ENCODE measurements around the gene TAS1R1. TPM values are rescaled to one million over a fixed set of nuclear protein-coding genes. Genes with fewer than 3 reads are reported as not detected.

The TAS1R1 gene
- total RNA-seq, 3 donors from 2014 or later, result 0.16 TPM; not detected in 2

DNA sequence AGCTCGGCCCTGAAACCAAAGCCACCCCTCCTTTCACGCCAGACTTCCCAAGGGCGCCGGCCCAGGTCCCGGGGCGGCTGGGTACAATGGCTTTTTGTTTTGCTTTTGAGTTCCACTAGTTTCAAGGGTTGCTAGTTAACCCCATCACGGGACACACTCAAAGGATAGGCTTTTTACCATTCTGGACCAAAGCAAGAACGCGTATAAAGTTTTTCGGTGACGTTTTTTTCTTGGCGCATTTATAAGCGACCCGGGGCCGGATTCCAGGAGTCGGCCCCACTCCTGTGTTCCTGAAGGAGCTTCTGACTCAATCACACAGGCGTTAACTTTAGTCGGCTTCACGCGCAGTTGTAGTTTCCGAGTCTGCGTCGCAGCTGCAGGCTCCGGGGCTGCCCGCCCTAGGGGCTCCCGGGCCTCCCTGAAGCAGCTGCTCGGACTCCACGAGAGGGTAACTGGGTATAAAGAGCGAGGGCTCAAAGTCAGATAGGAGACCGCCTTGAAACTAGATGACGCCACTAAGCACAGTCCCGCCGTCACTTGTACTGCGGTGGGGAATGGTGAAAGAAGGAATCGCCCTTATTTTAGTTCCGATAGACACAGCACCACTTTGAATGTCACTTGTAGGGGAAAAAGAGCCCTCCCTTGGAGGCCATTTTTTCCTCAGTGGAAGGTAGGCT lies 48.3 kb downstream of the TAS1R1 start:
- peak overlapping the region; percentile 98 to 99 for H3K27ac ChIP-seq
- H3K4me3 ChIP-seq, result peak overlapping the region; percentile 73 to 97 (median 96)
- no peak for DNase-seq (ENCODE audit: low spot score in 2 of 2)
- no peaks in the 10 kb centered on the region for H3K36me3 ChIP-seq
- H3K4me1 ChIP-seq, result peaks cover 12 to 17% of the 10 kb centered on the region in 2 donors
- intact Hi-C loops (cut with DNase I; ENCODE audit: low total_unique reads), result no loop called here
- TF ChIP-seq POLR2A (IDR thresholded peaks at IDR 0.05), result peak; percentile 47
- TF ChIP-seq, protein P1, sequence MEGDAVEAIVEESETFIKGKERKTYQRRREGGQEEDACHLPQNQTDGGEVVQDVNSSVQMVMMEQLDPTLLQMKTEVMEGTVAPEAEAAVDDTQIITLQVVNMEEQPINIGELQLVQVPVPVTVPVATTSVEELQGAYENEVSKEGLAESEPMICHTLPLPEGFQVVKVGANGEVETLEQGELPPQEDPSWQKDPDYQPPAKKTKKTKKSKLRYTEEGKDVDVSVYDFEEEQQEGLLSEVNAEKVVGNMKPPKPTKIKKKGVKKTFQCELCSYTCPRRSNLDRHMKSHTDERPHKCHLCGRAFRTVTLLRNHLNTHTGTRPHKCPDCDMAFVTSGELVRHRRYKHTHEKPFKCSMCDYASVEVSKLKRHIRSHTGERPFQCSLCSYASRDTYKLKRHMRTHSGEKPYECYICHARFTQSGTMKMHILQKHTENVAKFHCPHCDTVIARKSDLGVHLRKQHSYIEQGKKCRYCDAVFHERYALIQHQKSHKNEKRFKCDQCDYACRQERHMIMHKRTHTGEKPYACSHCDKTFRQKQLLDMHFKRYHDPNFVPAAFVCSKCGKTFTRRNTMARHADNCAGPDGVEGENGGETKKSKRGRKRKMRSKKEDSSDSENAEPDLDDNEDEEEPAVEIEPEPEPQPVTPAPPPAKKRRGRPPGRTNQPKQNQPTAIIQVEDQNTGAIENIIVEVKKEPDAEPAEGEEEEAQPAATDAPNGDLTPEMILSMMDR (IDR thresholded peaks at IDR 0.05), result no peak
- peak in 1 of 3 donors; percentile 23 for TF ChIP-seq POLR2AphosphoS5 (IDR thresholded peaks at IDR 0.05)
- H3K9me3 ChIP-seq, result no peaks in the 10 kb centered on the region
- H3K27me3 ChIP-seq, result no peaks in the 10 kb centered on the region

DNA sequence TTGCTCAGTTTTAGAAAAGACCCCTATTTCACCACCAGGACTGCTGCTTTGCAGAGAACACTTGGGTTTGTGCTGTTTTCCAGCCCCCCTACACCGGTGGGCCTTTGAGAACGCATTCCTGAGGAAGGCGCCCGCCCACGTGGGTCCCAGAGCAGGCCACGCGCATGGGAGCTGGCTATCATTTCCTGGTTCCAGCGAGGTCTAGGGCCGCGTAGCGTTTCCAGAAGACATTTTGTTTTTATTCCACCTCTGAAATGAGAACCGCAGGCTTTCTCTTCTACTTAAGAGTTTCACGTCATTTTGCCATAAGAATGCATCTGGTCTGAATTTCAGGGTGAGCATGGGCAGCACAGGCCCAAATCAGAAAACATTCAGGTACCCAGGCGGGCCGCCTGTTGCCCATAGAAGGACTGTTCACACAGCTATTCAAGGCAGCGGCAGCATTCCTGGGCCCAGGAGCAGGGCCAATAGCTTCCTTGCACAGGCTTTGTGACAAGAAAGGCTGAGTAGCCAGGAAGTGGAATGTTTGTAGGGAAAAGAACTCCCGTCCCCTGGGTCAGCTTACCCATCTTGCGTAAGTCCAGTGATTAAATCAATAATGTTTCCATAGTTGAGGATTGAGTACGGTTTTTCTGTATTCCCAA lies 48.9 kb downstream of the TAS1R1 start:
- H3K9me3 ChIP-seq, result no peaks in the 10 kb centered on the region
- H3K27ac ChIP-seq, result peak overlapping the region; percentile 98 to 99
- TF ChIP-seq POLR2A (IDR thresholded peaks at IDR 0.05), result peak; percentile 33
- peak; percentile 70 to 73 (median 71) for TF ChIP-seq POLR2AphosphoS5 (IDR thresholded peaks at IDR 0.05)
- TF ChIP-seq, protein P1 (IDR thresholded peaks at IDR 0.05), result peak; percentile 21 to 52 (median 22)
- intact Hi-C loops (cut with DNase I; ENCODE audit: low total_unique reads), result no loop called here
- H3K4me3 ChIP-seq, result peak overlapping the region; percentile 73 to 97 (median 96)
- H3K36me3 ChIP-seq, result no peaks in the 10 kb centered on the region
- peak; percentile 71 to 94 for DNase-seq (ENCODE audit: low spot score in 2 of 2)
- H3K4me1 ChIP-seq, result peaks cover 8 to 17% of the 10 kb centered on the region in 2 donors
- H3K27me3 ChIP-seq, result no peaks in the 10 kb centered on the region

DNA sequence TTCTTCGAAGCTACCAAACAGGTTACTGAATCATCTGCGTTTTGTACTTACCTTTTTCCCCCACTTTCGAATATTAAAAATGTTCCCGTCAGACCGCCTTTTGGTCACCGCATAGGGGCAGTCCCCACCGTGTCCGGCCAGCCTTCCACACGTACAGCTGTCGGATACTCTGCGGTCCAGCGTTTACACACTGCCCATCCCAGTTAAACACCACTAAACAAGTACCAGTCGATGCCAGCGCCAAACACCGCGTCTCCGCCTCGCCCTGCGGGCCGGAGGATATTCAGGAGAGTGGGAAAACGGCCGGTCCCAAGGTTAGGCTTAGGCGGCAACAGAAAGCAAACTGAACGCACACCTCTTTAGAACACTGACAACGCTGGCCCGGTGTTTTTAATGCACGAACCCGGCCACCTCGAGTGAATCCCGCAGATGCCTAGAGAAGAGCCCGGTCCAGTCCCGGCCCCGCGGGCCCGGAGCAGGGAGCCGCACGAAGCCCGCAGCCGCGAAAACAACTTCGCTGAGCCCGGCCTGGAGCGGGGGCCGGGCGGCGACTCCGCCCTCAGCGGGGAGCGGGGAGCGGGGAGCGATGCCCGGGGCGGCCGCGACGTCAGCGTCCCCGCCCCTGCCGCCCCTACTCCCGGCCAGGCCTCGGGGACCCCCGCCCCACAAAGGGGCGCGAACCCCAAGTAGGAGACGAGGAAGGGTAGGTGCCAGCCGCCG lies 57.7 kb downstream of the TAS1R1 start:
- DNase-seq (ENCODE audit: low spot score in 2 of 2), result peak; percentile 65 to 70
- peak overlapping the region; percentile 96 to 100 (median 99) for H3K4me3 ChIP-seq
- peak overlapping the region; percentile 98 to 99 for H3K27ac ChIP-seq
- no peaks in the 10 kb centered on the region for H3K36me3 ChIP-seq
- intact Hi-C loops (cut with DNase I; ENCODE audit: low total_unique reads), result no loop called here
- no peaks in the 10 kb centered on the region for H3K9me3 ChIP-seq
- TF ChIP-seq POLR2A (IDR thresholded peaks at IDR 0.05), result peak; percentile 17
- TF ChIP-seq, protein P1 (IDR thresholded peaks at IDR 0.05), result peak in 1 of 3 donors; percentile 14
- TF ChIP-seq POLR2AphosphoS5 (IDR thresholded peaks at IDR 0.05), result peak in 2 of 3 donors; percentile 33 to 48
- no peaks in the 10 kb centered on the region for H3K27me3 ChIP-seq
- H3K4me1 ChIP-seq, result peaks cover 0 to 7% of the 10 kb centered on the region in 2 donors

DNA sequence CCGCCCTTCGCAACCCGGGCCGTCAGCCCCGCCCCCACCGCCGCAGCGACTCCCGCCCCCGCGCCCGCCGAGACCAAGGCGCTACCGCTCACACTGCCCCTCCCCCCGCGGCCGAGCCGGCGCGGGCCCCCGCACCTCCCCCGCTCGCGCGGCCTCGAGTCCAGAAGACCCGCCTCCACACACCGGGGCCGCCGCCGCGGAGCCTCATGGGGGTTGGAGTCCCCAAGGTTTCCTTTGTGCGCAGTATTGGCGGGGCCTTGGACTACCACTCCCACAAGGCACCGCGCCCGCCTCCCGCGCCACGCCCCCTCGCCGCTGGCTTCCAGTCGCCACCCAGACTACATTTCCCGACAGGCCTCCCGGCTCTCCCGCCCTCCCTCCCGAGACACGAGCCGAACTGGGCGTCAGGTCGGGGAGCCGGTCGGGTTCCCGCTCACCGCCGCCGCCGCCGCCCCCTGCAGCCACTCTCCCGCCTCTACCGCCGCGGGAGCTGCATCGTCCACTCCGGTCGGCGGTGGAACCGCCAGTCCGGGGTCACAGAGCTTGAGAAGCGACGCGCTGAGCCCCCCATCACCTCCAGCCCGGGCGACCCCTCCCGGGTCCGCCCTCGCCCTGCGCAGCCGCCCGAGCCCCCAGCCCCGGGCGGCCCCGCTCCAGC lies 58.4 kb downstream of the TAS1R1 start, which contains the start of gene PHF13:
TSS of gene PHF13 (plus strand) at position 371 of the 658 bp plus-strand sequence. CDS start 336 bp downstream, outside the sequence.
- TF ChIP-seq, protein P1 (IDR thresholded peaks at IDR 0.05), result no peak
- TF ChIP-seq POLR2AphosphoS5 (IDR thresholded peaks at IDR 0.05) (peak; percentile 63 to 76 (median 71)), POLR2A (IDR thresholded peaks at IDR 0.05) (peak; percentile 51)
- intact Hi-C loops (cut with DNase I; ENCODE audit: low total_unique reads), result no loop called here
- no peaks in the 10 kb centered on the region for H3K27me3 ChIP-seq
- DNase-seq (ENCODE audit: low spot score in 2 of 2), result peak; percentile 100
- H3K4me3 ChIP-seq, result peak within 1 kb of the TSS; percentile 96 to 100 (median 99)
- H3K9me3 ChIP-seq, result no peaks in the 10 kb centered on the region
- H3K4me1 ChIP-seq, result peaks cover 0 to 7% of the 10 kb centered on the region in 2 donors
- H3K27ac ChIP-seq, result peak within 1 kb of the TSS; percentile 98 to 99
- no peaks in the 10 kb centered on the region for H3K36me3 ChIP-seq

All from breast epithelium (tissue), 4 donors.